ENCODE measurements around the gene NNAT. TPM values are rescaled to one million over a fixed set of nuclear protein-coding genes. Genes with fewer than 3 reads are reported as not detected.

Gene NNAT
- total RNA-seq, 4 donors from 2014 or later = 1.5 to 10.5 TPM; not detected in 2

- no peaks in the 10 kb centered on the region for H3K36me3 ChIP-seq
- intact Hi-C loops (cut with DNase I; ENCODE audit: low total_unique reads) = no loop called here
- no peak overlapping the region for H3K4me3 ChIP-seq
- TF ChIP-seq POLR2A (IDR thresholded peaks at IDR 0.05) (no peak), CTCF (IDR thresholded peaks at IDR 0.05) (no peak)
- H3K27ac ChIP-seq = no peak overlapping the region
- H3K4me1 ChIP-seq = no peaks in the 10 kb centered on the region
- H3K9me3 ChIP-seq = no peaks in the 10 kb centered on the region
- no peak for DNase-seq
- H3K27me3 ChIP-seq = peaks cover 0 to 9% of the 10 kb centered on the region in 2 donors
Measured at GRCh38 chr20:37566590-37567330, 45.7 kb downstream of the NNAT start.

- Histone ChIP-seq H3K27me3 (peaks cover 0 to 9% of the 10 kb centered on the region in 2 donors), H3K4me3 (no peak overlapping the region), H3K36me3 (no peaks in the 10 kb centered on the region), H3K4me1 (no peaks in the 10 kb centered on the region), H3K9me3 (no peaks in the 10 kb centered on the region), H3K27ac (no peak overlapping the region)
- no peak for DNase-seq
- TF ChIP-seq POLR2A (IDR thresholded peaks at IDR 0.05) (no peak), CTCF (IDR thresholded peaks at IDR 0.05) (no peak)
- intact Hi-C loops (cut with DNase I; ENCODE audit: low total_unique reads) = no loop called here
Measured at GRCh38 chr20:37567331-37567665, 46.2 kb downstream of the NNAT start.

- Histone ChIP-seq H3K4me1 (no peaks in the 10 kb centered on the region), H3K36me3 (no peaks in the 10 kb centered on the region), H3K9me3 (no peaks in the 10 kb centered on the region), H3K27me3 (peaks cover 0 to 9% of the 10 kb centered on the region in 2 donors), H3K4me3 (no peak overlapping the region), H3K27ac (no peak overlapping the region)
- DNase-seq = no peak
- TF ChIP-seq POLR2A (IDR thresholded peaks at IDR 0.05) (no peak), CTCF (IDR thresholded peaks at IDR 0.05) (no peak)
- intact Hi-C loops (cut with DNase I; ENCODE audit: low total_unique reads) = no loop called here
Measured at GRCh38 chr20:37567671-37568588, 46.9 kb downstream of the NNAT start.

GRCh38 chr20:37570419-37570818, 49.4 kb downstream of the NNAT start:
- no peak overlapping the region for H3K27ac ChIP-seq
- no peaks in the 10 kb centered on the region for H3K36me3 ChIP-seq
- no peaks in the 10 kb centered on the region for H3K4me1 ChIP-seq
- intact Hi-C loops (cut with DNase I; ENCODE audit: low total_unique reads) = no loop called here
- H3K4me3 ChIP-seq = no peak overlapping the region
- no peaks in the 10 kb centered on the region for H3K9me3 ChIP-seq
- no peaks in the 10 kb centered on the region for H3K27me3 ChIP-seq
- TF ChIP-seq POLR2A (IDR thresholded peaks at IDR 0.05) (no peak), CTCF (IDR thresholded peaks at IDR 0.05) (no peak)
- DNase-seq = no peak

GRCh38 chr20:37571033-37571432, 50.0 kb downstream of the NNAT start:
- no peaks in the 10 kb centered on the region for H3K9me3 ChIP-seq
- intact Hi-C loops (cut with DNase I; ENCODE audit: low total_unique reads) = no loop called here
- H3K36me3 ChIP-seq = no peaks in the 10 kb centered on the region
- TF ChIP-seq POLR2A (IDR thresholded peaks at IDR 0.05) (no peak), CTCF (IDR thresholded peaks at IDR 0.05) (no peak)
- no peaks in the 10 kb centered on the region for H3K27me3 ChIP-seq
- no peaks in the 10 kb centered on the region for H3K4me1 ChIP-seq
- H3K4me3 ChIP-seq = no peak overlapping the region
- no peak overlapping the region for H3K27ac ChIP-seq
- no peak for DNase-seq

Measured in uterus (tissue), 4 donors.